ENCODE results near the gene PIK3AP1. TPM values are rescaled to one million over a fixed set of nuclear protein-coding genes. Genes with fewer than 3 reads are reported as not detected.

The PIK3AP1 gene
- total RNA-seq, 3 donors from 2014 or later: 9.8 to 26.9 (median 14.2) TPM

DNA sequence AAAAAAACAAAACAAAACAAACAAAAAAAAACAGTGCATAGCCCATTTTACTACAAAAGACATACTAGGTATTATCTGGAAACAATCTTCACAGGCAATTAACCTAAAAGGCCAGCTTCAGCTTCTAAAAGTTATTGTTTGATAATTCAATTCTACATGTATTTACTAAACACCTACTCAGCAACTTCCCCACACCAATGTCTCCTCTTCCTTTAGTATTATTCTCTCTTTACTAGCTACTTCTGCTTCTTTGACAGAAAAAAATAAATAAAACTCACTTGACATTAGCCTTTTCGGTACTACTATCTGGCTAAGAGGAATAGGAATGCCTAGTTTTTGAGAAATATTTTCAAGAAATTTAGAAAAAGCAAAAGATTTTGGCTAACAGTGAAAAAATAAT is 136.3 kb downstream of the PIK3AP1 start:
- Histone ChIP-seq H3K27me3 (no peaks in the 10 kb centered on the region), H3K36me3 (no peaks in the 10 kb centered on the region), H3K4me3 (no peak overlapping the region), H3K9me3 (no peaks in the 10 kb centered on the region), H3K27ac (no peak overlapping the region), H3K4me1 (peaks cover 0 to 12% of the 10 kb centered on the region in 2 donors)
- TF ChIP-seq POLR2A (IDR thresholded peaks at IDR 0.05): no peak
- TF ChIP-seq, protein P1, sequence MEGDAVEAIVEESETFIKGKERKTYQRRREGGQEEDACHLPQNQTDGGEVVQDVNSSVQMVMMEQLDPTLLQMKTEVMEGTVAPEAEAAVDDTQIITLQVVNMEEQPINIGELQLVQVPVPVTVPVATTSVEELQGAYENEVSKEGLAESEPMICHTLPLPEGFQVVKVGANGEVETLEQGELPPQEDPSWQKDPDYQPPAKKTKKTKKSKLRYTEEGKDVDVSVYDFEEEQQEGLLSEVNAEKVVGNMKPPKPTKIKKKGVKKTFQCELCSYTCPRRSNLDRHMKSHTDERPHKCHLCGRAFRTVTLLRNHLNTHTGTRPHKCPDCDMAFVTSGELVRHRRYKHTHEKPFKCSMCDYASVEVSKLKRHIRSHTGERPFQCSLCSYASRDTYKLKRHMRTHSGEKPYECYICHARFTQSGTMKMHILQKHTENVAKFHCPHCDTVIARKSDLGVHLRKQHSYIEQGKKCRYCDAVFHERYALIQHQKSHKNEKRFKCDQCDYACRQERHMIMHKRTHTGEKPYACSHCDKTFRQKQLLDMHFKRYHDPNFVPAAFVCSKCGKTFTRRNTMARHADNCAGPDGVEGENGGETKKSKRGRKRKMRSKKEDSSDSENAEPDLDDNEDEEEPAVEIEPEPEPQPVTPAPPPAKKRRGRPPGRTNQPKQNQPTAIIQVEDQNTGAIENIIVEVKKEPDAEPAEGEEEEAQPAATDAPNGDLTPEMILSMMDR (IDR thresholded peaks at IDR 0.05): no peak
- TF ChIP-seq POLR2AphosphoS5 (IDR thresholded peaks at IDR 0.05): no peak
- intact Hi-C loops (cut with DNase I; ENCODE audit: low total_unique reads): no loop called here
- no peak for DNase-seq (ENCODE audit: low spot score in 2 of 2)

DNA sequence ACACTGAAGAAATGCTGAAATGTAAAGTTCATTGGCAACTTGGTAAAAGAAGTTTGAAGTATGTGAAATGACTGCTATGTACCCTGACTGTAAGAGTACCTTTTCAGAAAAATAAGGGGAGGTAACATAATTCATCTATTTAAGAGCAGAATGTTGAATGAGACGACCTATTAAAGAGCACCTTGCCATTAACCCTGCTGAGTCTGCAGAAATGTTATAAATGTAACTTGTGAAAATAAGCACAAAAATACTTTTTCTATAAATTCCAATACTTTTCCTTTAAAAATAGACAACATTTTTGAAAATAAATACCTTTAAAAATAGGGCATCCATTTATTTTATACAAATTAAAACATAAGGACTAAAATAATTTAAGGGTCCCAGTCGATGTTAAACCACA is 141.2 kb downstream of the PIK3AP1 start:
- Histone ChIP-seq H3K36me3 (no peaks in the 10 kb centered on the region), H3K4me1 (peaks cover 0 to 8% of the 10 kb centered on the region in 2 donors), H3K4me3 (no peak overlapping the region), H3K27me3 (no peaks in the 10 kb centered on the region), H3K9me3 (no peaks in the 10 kb centered on the region), H3K27ac (no peak overlapping the region)
- intact Hi-C loops (cut with DNase I; ENCODE audit: low total_unique reads): no loop called here
- no peak for DNase-seq (ENCODE audit: low spot score in 2 of 2)
- TF ChIP-seq, protein P1 (IDR thresholded peaks at IDR 0.05): no peak

GRCh38 chr10:96578633-96579032 is 141.7 kb downstream of the PIK3AP1 start:
- Histone ChIP-seq H3K36me3 (no peaks in the 10 kb centered on the region), H3K4me3 (no peak overlapping the region), H3K27me3 (no peaks in the 10 kb centered on the region), H3K9me3 (no peaks in the 10 kb centered on the region), H3K27ac (no peak overlapping the region), H3K4me1 (peaks cover 0 to 7% of the 10 kb centered on the region in 2 donors)
- no peak for DNase-seq (ENCODE audit: low spot score in 2 of 2)
- intact Hi-C loops (cut with DNase I; ENCODE audit: low total_unique reads): no loop called here
- TF ChIP-seq, protein P1 (IDR thresholded peaks at IDR 0.05): no peak
- TF ChIP-seq POLR2A (IDR thresholded peaks at IDR 0.05) (no peak), POLR2AphosphoS5 (IDR thresholded peaks at IDR 0.05) (no peak)

GRCh38 chr10:96578022-96578421 is 142.3 kb downstream of the PIK3AP1 start:
- peaks cover 0 to 7% of the 10 kb centered on the region in 2 donors for H3K4me1 ChIP-seq
- peak overlapping the region in 1 of 2 donors; percentile 35 for H3K27ac ChIP-seq
- no peaks in the 10 kb centered on the region for H3K36me3 ChIP-seq
- no peak for TF ChIP-seq POLR2AphosphoS5 (IDR thresholded peaks at IDR 0.05)
- no peak for TF ChIP-seq POLR2A (IDR thresholded peaks at IDR 0.05)
- TF ChIP-seq, protein P1 (IDR thresholded peaks at IDR 0.05): no peak
- no peak overlapping the region for H3K4me3 ChIP-seq
- H3K9me3 ChIP-seq: no peaks in the 10 kb centered on the region
- no peak for DNase-seq (ENCODE audit: low spot score in 2 of 2)
- intact Hi-C loops (cut with DNase I; ENCODE audit: low total_unique reads): no loop called here
- no peaks in the 10 kb centered on the region for H3K27me3 ChIP-seq

DNA sequence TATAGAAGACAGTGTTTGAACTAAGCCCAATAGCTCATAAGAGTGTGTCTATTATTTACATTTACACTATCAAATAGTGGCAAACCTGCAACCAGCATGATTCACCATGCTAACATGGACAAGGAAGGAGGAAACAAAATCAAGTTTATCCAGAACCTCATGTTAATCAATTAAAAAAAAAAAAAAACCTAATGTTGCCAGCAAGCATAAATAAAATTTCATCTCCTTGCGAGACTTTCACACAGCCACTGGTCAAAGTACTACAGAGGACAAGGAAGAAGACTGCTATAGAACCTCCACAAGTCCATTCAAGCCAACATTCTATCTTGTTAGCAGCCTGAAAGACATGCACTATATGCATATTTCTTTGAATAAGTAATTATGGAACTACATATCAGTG is 143.2 kb downstream of the PIK3AP1 start:
- intact Hi-C loops (cut with DNase I; ENCODE audit: low total_unique reads): no loop called here
- peaks cover 0 to 7% of the 10 kb centered on the region in 2 donors for H3K4me1 ChIP-seq
- H3K27me3 ChIP-seq: no peaks in the 10 kb centered on the region
- H3K9me3 ChIP-seq: no peaks in the 10 kb centered on the region
- H3K27ac ChIP-seq: peak overlapping the region in 1 of 2 donors; percentile 35
- DNase-seq (ENCODE audit: low spot score in 2 of 2): no peak
- no peak overlapping the region for H3K4me3 ChIP-seq
- H3K36me3 ChIP-seq: no peaks in the 10 kb centered on the region
- TF ChIP-seq POLR2A (IDR thresholded peaks at IDR 0.05) (no peak), POLR2AphosphoS5 (IDR thresholded peaks at IDR 0.05) (no peak)
- TF ChIP-seq, protein P1 (IDR thresholded peaks at IDR 0.05): no peak
